GM18909 (cell line): Measurements from ENCODE around the gene COL8A2.

Experiments used
- ATAC-seq: cut with Tn5 transposase; IDR thresholded peaks from one replicate; pipeline ENCODE4 v1.9.1; 2021; ENCODE audit warnings: mild to moderate bottlenecking; ENCODE audit not compliant: unreplicated experiment, poor library complexity

COL8A2 gene

DNA sequence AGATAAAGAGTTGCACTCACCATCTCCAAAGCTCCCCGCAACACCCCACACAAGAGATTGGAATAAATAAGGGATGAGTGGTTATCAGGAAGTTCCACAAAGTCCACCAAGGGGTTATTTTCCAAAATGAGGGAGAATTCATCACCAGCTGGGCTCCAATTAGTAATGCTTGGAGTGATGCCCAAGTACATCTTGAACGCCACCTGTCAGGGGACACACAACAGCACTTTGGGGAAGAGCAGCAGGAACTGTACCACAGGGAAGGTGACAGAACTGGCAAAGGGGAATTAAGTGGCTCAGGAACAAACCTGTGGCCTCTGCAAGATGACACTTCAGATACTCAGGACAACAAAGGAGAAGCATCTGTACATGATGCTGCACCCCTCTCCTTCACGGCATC is 12.8 kb upstream of the COL8A2 start:
- ATAC-seq = no peak

DNA sequence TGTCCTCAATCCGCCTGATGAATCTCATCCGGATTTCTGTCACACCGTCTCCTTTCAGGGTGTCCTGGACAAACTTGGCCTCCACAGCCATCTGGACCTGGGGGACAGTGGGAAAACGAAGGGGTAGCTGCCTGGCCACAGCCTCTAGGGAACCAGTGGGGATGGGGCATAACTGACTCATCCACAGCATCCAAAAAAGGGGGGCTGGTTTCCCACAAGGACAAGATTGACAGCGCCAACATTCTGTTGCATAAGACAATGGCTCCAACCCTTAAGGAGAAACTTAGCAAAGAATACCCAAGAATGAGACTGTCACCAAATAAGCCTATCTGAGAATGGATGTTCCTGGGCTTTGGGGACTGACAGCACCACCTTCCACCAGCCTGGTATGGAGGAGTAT is 12.2 kb upstream of the COL8A2 start:
- no peak for ATAC-seq

DNA sequence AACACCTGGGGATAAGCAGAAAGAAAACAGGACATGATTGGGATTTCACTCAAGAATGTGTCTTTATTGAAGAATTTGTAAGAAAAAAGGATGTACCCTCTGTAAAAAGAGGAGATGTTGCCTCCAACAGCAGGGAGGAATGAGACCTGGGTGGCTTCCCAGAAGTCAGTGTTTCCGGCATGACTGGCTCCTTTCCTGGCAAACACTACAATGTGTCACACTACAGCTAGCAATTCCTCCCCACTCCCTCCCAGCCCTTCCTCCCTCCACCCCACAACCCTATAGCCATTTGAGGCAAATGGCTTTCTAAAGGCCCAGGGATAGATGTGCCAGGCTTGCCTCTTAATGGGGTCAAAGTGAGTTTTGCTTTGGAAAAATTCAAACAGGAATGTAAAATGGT is 11.5 kb upstream of the COL8A2 start:
- ATAC-seq = no peak

DNA sequence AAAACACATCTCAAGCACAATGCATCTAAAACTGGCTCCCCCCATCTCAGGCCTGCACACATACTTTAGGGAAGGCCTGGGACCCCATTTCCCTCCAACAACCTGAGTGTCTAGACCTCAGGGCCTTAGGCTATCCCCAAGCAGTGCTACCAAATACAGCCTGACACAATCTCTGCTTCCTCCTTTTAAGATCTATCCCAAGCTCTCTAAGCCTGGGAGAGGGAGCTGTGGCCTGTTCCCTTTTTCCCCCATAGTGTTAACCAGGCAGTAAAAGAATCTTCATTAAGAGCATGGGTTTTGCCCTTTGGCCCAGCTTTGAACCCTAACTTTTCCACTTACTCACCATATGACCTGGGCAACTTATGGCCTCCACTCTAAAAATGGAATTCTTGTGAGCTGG is 10.8 kb upstream of the COL8A2 start:
- no peak for ATAC-seq

DNA sequence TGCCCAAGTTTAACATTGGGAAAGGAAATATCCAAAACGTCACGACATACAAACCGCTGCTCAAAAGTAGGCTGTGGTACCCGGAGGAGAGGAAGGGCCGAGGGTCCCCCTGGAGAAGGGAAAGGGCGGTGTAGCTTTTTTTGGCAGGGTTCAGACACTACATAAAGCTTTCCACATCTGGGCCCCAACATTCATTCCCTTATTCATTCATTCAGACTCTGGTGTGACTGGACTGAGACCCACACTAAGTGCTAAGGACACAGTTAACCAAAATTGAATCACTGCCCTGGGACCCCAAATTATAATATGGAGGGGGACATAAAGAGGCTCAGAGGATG is 10.3 kb upstream of the COL8A2 start:
- no peak for ATAC-seq

DNA sequence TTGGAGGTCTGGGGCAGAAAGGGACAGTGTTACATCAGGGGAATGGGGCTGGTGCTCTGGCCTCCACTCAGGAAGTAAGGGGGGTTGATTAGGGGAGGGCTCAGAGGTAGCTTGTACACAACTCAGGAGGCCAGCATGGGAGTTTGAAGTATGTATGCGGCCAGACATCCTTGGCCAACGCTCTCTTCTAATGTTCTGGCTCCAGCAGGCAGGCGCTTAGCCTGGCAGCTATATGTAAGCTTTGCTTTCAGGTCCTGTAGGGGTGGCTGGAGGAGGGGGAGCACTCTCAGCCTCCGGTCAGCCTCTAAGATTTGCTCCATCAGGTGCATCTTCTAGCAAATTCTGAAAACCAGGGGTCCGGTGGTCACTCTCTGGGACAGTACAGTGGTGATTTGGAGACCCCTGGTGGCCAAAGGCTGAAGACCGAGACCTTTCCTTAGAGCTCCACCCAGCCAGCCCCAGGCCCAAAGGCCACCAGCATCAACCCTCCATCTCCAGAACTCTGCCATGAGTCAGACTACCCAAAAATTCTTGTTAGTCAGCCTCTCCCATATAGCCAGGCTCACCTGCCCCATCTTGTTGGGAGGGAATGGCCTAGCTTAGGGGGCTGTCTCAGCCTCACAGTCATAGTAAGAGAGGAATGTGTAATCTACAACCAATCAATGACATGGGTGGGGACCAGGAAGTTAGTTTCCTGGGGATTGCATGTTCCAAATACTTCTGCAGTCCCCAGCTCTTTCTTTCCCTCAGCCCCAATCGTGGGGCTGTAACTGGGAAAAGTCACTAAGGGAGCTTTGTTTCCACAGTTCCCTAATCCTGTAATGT is 9.7 kb upstream of the COL8A2 start:
- no peak for ATAC-seq

DNA sequence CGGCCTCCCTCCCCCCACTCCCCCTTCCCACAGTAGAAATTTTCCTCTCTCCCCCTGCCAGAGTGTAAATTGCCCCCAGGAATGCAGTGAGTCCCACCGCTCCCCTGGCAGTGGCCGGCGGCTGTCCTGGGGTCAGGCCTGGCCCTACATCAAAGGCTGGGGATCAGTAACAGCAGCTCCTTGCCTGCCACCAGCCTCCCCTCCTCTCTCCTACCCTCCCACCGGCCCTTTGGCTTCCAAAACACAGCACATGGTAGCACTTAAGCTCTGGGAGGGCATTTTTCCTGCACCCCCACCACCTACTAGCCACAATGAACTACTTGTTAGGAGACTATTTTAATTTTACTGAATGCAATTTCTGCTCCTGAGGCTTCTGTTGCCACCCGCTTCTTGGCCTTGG is 9.0 kb upstream of the COL8A2 start:
- no peak for ATAC-seq

DNA sequence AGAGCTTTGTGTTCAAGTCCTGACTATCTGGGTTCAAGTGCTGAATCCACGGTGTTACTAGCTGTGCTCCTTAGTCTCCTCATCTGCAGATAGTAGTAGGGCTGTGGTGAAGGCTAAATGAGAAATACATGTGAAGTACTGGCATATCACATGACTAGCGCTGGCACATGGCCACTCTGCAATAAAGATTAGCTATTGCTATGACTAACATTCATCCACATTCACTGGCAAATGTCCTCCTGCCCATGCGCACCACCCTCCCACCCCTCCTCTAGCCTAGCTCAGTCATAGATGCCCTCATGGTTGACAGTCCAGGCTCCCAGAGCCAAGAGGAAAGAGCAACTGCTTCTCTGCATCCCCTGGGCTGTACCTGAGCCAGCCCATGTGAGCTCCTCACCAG is 8.5 kb upstream of the COL8A2 start:
- no peak for ATAC-seq

DNA sequence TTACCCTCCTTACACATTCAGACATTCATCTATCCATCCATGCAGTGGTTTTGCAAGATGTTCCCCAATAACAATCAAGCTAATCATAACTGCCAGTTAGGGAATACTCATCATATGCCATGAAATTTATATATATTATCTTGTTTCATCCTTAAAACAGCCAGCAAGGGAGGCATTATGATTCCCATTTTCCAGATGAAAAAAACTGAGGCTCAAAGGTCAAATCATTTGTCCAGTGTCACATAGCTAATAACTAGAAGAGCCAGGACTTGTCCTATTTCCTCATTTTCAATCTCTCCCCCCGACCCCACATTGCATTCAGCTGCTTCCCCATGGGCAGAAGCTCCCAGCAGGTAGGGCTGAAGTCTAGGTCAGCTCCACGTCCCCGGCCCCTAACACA is 7.0 kb upstream of the COL8A2 start:
- ATAC-seq = no peak

DNA sequence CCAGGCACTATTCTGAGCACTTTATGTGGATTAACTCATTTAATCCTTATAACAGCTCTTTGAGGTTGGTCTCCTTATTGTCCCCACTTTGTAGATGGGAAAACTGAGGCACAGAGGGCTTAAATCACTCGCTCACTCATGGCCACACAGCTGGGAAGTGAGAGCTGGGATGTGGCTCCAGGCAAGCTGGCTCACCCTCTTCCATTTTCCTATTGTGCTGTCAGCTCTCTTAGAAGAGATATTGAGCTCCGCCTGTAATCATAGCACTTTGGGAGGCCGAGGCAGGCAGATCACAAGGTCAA is 3.8 kb upstream of the COL8A2 start:
- no peak for ATAC-seq

DNA sequence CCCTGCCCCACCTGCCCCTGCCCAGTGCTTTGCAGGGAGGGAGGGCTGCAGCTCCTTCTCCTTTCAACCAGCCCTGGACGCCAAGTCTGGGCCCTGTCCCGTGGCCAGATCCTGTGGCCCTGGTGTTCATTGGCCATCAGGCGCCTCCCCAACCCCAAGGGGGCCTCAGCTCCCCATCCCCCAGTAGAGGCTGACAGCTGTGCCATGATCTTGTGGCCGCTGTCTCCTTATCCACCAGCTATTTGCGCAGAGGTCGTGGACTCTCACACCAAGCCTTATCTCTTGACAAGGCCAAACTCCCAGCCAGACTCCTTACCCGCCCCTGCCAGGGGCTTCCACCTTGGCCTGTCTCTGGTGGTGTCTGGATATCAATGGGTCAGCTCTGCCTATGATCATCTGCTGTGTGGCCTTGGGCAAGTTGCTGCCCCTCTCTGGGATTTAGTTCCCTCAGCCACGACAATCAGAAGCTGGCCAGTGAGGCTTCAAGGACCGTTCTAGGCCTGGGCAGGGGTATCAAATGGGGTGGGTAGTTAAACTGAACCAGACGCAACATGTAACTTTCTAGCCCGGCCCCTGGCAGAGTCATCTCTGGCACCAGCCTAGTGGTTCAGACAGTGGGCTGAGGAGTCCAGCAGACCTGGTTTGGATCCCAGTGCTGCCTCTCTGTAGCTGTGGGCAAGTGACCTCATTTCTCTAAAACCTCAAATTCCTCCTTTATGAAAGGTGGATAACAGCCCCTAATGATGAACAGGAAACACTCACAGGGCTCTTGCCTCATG is 3.3 kb upstream of the COL8A2 start:
- ATAC-seq = no peak

DNA sequence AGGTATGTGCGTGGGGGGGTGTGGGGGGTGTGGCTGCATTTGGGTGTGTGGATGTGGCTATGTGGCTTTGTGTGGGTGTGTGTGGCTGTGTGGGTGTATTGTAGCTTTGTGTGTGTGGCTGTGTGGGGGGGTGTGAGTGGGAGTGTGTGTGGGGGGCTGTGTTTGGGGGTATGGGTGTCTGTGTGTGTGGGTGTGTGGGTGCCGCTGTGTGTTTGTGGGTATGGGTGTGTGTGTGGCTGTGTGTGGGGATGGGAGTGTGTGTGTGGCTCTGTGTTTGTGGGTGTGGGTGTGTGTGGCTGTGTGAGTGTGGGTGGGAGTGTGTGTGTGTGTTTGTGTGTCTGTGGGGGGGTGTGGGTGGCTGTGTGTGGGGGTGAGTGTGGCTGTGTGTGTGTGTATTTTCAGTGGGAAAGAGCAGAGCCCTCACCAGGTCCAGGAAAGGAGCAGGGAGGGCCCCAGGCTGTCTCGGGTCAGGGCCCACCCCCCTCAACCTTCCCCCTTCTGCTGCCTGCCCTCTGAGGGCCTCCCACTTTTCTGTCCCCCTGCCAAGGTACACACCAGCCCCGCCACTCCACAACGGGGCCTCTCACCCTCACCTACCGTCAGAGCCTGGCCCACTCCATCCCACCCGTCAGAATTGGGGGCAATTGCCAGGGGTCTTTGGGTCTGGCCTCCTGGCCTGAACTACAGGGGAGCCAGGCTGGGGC is 1.9 kb upstream of the COL8A2 start:
- ATAC-seq = no peak

DNA sequence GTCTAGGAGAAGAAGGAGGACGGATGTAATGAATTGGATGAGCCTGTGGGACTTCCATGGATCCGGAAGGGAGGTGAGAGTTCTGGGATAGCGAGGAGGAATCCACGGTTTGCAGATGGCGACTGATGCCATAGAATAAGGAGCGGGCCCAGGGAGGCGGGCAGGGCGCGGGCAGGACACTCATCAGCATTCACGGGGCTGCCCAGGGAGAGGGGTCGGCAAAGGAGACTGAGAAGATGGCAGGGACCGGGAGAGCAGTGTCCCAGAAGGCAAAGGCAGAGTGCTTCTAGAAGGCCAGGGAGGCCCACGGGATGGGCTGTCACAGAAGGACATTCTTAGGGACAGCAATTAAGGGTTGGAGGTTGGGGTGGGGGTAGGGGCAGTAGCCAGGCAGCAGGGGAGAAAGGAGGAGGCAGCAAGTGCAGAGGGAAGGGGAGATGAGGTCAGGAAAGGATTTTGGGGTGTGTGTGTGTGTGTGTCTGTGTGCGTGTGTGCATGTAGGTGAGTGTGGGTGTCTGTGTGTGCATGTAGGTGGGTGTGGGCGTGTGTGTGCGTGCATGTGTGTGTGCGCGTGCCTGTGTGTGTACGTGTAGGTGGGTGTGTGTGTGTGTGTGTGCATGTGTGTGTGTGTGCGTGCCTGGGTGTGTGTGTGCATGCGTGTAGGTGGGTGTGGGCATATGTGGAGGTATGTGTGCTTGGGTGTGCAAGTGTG is 1.1 kb upstream of the COL8A2 start:
- ATAC-seq = no peak

DNA sequence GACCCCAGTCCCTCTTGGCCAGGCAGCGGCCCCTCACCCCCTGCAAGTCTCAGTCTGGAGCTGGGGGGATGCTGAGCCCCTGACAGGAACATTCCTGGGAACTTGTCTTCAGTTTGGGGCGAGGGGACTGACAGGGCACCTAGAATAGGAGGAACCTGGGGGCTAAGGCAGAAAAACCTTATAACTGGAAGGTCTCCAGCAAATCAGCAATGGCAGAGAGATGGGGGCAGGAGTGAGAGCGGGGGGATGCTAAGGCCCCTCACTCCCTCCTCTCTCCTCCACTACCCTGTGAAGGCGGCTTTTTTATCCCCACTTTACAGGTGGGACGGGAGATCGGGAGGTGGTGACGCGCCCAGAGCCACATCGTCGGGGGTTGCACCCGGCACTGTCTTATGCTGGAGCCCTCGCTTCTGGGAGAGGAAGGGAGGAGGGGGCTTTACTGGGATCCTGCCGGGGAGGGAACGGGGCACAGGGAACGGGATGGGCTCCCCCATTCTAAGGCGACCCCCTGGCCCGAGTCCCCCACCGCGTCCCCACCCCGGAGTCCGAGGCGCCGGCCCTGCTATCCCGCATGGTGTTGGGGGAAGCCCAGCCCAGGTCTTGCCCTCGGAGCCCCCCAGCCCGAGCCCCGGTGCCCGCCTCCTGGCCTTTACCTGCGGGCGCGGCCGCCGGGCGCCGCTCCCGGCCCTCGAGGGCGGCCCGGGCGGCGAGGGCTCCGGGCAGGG is 456 bp downstream of the COL8A2 start:
- ATAC-seq = no peak

DNA sequence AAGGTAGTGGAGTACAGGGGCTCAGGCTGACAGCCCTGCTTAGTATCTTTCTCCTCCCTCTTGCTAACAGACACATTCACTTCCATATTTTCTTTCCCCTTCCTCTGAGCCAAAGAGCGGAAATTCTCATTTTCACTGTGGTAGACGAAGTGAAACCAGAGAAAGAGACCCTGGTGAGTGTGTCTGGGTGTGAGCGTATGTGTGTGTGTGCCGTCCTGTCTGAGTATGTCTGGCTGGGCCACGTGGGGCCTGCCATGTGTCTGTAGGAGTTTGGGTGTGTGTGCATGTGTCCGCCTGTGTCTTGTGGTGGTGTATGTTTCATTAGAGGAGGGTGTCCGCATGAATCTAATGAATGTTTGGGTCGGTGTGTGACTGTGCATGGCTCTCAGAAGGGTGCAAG is 1.7 kb downstream of the COL8A2 start:
- ATAC-seq = no peak

DNA sequence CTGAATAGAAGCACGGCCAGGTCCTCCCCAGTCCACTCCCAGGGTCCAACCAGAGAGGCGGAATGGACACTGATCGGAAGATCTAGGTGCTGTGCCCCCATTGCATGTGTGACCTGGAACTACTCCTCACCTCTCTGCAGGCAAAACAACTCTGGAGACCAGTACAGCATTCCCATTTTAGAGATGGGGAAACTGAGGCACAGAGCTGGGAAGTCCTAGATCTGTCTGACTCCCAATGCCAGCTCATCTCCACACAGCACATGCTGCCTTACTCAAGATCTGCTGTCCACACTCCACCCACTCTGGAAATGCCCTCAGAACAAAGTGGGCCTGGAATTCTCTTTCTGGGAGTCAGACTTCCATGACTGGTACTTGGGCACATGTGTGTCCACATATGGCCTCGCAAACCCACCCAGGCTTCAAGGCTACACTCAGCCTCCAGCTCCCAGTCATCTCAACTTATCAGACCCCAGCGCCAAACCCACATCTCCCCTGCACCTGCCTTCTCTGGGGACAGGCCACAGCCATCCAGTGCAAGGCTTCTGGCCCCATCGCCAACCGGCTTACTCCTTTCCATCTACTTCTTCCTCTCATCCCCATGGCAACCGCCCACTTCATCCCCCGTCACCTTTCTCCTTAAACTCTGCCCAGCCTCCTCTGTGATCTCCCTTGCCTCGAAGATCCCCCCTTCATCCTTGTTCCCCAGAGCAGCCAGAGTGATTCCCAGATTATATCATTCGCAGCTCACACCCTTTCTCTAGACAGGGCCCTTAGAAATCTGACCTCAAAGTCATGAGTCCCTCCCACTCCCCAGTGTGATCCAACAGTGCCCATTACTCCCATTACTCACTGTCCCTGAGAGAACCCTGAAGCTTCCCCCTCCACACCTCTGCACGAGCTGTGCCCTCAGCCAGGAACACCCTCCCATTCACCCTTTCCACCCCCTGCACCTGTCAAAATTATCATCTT is 2.7 kb downstream of the COL8A2 start:
- no peak for ATAC-seq

DNA sequence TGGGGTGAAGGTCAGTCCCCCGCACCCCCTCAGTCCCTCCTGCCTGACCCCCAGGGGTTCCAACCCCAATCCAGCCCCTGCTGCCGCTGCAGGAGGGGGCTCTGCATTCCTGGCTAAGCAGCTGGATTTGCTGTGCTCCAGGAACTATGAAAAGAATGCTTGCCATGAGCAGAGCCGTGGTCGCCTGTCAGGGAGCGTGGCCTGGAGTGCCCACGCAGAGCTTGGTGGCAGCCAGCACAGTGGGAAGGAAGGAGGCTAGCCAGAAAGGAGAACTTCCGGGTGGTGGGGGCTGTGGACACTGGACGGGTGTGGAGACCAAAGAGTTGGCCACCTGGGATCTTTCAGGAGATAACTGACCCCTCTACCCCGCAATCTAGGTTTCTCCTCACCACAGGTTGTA is 5.6 kb downstream of the COL8A2 start:
- ATAC-seq = no peak

DNA sequence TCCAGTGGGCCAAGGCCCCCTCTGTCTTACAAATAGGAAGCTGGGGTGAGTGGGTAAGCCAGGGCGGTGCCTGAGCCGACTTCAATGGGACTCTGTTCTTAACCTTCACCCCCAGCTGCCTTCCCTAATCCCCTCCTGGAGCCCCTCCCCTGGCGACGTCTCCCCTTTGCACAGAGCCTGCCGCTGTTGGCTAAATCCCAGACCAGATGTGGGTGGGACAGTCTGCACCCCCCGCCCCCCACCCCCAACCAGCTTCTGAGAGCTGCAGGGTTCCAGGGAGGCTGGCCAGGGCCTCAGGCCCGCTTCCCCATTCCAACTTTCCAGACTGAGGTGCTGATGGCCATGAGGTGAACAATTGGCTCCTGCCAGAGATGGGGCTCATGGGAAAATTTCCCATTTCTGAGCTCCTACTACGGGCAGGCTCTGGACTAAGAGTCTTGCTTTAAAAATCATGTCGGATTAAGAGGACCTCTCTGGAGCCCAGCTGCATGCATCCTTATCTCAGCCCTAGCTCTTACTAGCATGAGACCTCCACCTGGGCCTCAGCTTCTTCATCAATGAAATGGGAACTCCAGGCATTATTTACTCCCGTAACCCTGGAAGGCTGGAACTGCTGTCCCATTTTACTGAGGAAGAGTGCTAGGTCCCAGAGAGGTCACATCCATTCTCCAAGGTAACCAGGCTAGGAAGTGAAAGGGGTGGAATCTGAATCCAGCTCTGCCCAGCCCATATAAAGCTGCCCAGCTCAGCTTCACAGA is 6.4 kb downstream of the COL8A2 start:
- no peak for ATAC-seq

DNA sequence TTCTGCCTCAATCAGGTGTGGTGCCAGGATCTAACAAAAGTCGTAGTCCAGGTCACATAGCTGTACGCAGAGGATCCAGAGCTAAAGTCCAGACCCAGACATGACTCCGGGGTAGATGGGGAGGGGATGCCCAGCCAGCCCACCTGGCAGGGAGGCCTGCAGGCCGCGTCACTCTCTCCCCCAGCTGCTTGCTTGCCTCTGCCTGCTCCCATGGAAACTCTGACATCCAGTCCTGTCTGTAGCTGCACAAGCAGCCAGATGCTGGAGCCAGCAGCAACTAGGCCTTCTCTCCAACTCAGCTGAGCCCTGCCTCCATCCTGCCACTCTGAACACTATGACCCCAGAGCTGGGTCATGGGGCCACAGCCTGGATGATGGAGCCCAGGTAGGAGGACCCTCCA is 8.1 kb downstream of the COL8A2 start:
- ATAC-seq = no peak
